Right lobe of liver (tissue), 4 donors: Measurements from ENCODE around the gene HPS6.

ENCODE experiments used
- POLR2A ChIP-seq: fragments of 450-650 bp; IDR thresholded peaks from one replicate; pipeline ENCODE4 v1.6.1; 2017; ENCODE audit warnings: antibody characterized with exemption, mild to moderate bottlenecking
- TF ChIP-seq, protein P1 (sequence below), 4 donors: fragments of 200-600 bp in 3 of 4; fragments of 450-650 bp in 1 of 4; IDR thresholded peaks; one replicate each; pipeline versions ENCODE4 v1.5.1 to v1.8.0; 2016 to 2022; ENCODE audit warnings: antibody characterized with exemption in 4 of 4, mild to moderate bottlenecking in 2 of 4
- donor health status: DM: no; HTN: no; CAD: no.
- donor health status: DM: no; HTN: no; CAD: no.
- donor health status: DM: no; HTN: yes; CAD: no.

DNA sequence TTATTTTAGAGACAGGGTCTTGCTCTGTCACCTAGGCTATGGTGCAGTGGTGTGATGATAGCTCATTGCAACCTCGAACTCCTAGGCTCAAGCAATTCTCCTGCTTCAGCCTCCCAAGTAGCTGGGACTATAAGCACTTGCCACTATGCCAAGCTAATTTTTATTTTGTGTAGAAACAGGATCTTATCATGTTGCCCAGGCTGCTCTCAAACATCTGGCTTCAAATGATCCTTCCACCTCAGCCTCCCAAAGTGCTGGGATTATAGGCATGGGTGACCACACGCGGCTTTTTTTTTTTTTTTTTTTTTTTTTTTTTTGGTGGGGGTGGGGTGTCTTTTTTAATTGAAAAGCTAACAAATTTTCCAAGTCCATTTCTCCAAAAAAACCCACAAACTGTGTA is 18.4 kb downstream of the HPS6 start:
- TF ChIP-seq, protein P1, sequence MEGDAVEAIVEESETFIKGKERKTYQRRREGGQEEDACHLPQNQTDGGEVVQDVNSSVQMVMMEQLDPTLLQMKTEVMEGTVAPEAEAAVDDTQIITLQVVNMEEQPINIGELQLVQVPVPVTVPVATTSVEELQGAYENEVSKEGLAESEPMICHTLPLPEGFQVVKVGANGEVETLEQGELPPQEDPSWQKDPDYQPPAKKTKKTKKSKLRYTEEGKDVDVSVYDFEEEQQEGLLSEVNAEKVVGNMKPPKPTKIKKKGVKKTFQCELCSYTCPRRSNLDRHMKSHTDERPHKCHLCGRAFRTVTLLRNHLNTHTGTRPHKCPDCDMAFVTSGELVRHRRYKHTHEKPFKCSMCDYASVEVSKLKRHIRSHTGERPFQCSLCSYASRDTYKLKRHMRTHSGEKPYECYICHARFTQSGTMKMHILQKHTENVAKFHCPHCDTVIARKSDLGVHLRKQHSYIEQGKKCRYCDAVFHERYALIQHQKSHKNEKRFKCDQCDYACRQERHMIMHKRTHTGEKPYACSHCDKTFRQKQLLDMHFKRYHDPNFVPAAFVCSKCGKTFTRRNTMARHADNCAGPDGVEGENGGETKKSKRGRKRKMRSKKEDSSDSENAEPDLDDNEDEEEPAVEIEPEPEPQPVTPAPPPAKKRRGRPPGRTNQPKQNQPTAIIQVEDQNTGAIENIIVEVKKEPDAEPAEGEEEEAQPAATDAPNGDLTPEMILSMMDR (IDR thresholded peaks at IDR 0.05), result no peak
- TF ChIP-seq POLR2A, result no peak
